Measurements from ENCODE around the gene SH3D19.

DNA sequence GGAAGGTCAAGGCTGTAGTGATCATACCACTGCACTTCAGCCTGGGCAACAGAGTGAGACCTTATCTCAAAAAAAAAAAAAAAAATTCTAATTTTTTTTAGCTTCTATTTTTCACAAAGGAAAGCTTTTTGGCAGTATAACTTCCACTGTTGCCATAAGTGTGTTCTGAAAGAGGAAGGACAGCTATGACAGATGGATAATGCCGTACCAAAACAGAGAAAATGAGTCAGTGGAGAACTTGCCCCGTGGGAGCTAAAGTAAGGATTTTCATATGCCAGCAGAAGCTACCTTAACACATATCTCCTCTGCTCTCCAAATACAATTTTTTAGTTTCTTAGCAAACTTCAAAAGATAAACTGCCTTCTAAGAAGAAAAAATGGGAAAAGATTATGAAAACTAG, 182.2 kb downstream of the SH3D19 start:
- TF ChIP-seq POLR2A (IDR thresholded peaks at IDR 0.05) (no peak), CTCF (IDR thresholded peaks at IDR 0.05 in 4 of 5, conservative IDR thresholded peaks at IDR 0.05 in 1 of 5) (no peak)
